Caco-2 (cell line): Measurements from ENCODE around the gene FGF6. TPM values are rescaled to one million over a fixed set of nuclear protein-coding genes. Genes with fewer than 3 reads are reported as not detected.

Source experiments
- BruUV-seq: library from RNA; stranded (reverse); fragments of 400-500 nt; replicated peaks from 2 replicates; lab custom pipeline; 2021; lab: Mats Ljungman, UMichigan
- CTCF ChIA-PET: fragments of 300-600 bp; sonication (Branson Sonifier 250); formaldehyde crosslinking; loops from one replicate; lab custom pipeline; 2022; ENCODE audit warnings: antibody characterized with exemption; lab: Charles Lee
- POLR2A ChIA-PET: fragments of 300-600 bp; sonication (Branson Sonifier 250); formaldehyde crosslinking; loops from one replicate; lab custom pipeline; 2022; ENCODE audit warnings: antibody characterized with exemption; lab: Charles Lee
- DNase-seq, 2 experiments: peaks; one replicate each; pipeline versions ENCODE4 v3.0.0 to v3.0.0-alpha.2; 2020 to 2022
- H3K27me3 ChIP-seq: replicated peaks from 2 replicates; pipeline ENCODE4 v1.6.0; 2011; ENCODE audit warnings: low read length; ENCODE audit not compliant: control insufficient read depth, insufficient read depth
- H3K36me3 ChIP-seq: 2 replicates; pipeline ENCODE4 v1.5.1; 2011; ENCODE audit warnings: low read length; ENCODE audit not compliant: control insufficient read depth, insufficient read depth
- H3K4me1 ChIP-seq: fragments of 250-450 bp; sonication (Bioruptor Pico); 2 replicates; pipeline ENCODE4 v1.5.1; 2020; ENCODE audit warnings: mild to moderate bottlenecking
- H3K4me3 ChIP-seq: 2 replicates; pipeline ENCODE4 v1.5.1; 2011; ENCODE audit warnings: low read depth, mild to moderate bottlenecking, control low read depth, low read length
- H3K9me3 ChIP-seq: fragments of 250-450 bp; sonication (Bioruptor Pico); 2 replicates; pipeline ENCODE4 v1.5.1; 2020; ENCODE audit warnings: mild to moderate bottlenecking, moderate library complexity
- H3K27ac Mint-ChIP-seq: one replicate; pipeline ENCODE4 v1.8.0; 2022; ENCODE audit warnings: mixed read lengths; ENCODE audit not compliant: unreplicated experiment
- H3K27me3 Mint-ChIP-seq: one replicate; pipeline ENCODE4 v1.8.0; 2022; ENCODE audit warnings: mixed read lengths; ENCODE audit not compliant: insufficient read depth, unreplicated experiment
- H3K36me3 Mint-ChIP-seq: one replicate; pipeline ENCODE4 v1.8.0; 2022; ENCODE audit warnings: mild to moderate bottlenecking, mixed read lengths; ENCODE audit not compliant: insufficient read depth, unreplicated experiment
- H3K4me1 Mint-ChIP-seq: one replicate; pipeline ENCODE4 v1.8.0; 2022; ENCODE audit warnings: low read depth, mixed read lengths; ENCODE audit not compliant: unreplicated experiment
- H3K4me3 Mint-ChIP-seq: one replicate; pipeline ENCODE4 v1.8.0; 2022; ENCODE audit warnings: mild to moderate bottlenecking, moderate library complexity, mixed read lengths; ENCODE audit not compliant: unreplicated experiment
- H3K9me3 Mint-ChIP-seq: one replicate; pipeline ENCODE4 v1.8.0; 2022; ENCODE audit warnings: mixed read lengths; ENCODE audit not compliant: unreplicated experiment
- CTCF ChIP-seq, 2 experiments: fragments of 200-600 bp in 1 of 2; IDR thresholded peaks; 1 replicate in 1 of 2; 2 replicates in 1 of 2; pipeline versions ENCODE4 v1.5.1 to v1.8.0; 2011 to 2022; ENCODE audit warnings: antibody characterized with exemption in 1 of 2, control low read depth in 1 of 2, inconsistent platforms in 1 of 2, low read depth in 1 of 2, low read length in 1 of 2, mild to moderate bottlenecking in 1 of 2, moderate library complexity in 1 of 2; ENCODE audit not compliant: insufficient read depth in 1 of 2, severe bottlenecking in 1 of 2, unreplicated experiment in 1 of 2
- intact Hi-C: fragments of 100-400 bp; cut with micrococcal nuclease; formaldehyde crosslinking; loops from one replicate; pipeline ENCODE4 v1.10.0; 2022; ENCODE audit not compliant: unreplicated experiment
- total RNA-seq: library from RNA; stranded (reverse); gene quantifications from 2 replicates; pipeline ENCODE4 v1.2.3, GENCODE V29; 2022

The FGF6 gene
- total RNA-seq, 1 experiment from 2014 or later, result not detected

GRCh38 chr12:4388032-4388431 lies 57.6 kb downstream of the FGF6 start:
- Mint-ChIP-seq H3K9me3 (no peaks in the 10 kb centered on the region), H3K4me1 (no peaks in the 10 kb centered on the region), H3K27ac (no peak overlapping the region), H3K36me3 (no peaks in the 10 kb centered on the region), H3K4me3 (no peak overlapping the region), H3K27me3 (peaks cover 25% of the 10 kb centered on the region)
- no peak for DNase-seq
- H3K36me3 ChIP-seq, result no peaks in the 10 kb centered on the region
- POLR2A ChIA-PET, result no interaction called here
- no peaks in the 10 kb centered on the region for H3K4me1 ChIP-seq
- H3K4me3 ChIP-seq, result no peak overlapping the region
- H3K9me3 ChIP-seq, result no peaks in the 10 kb centered on the region
- H3K27me3 ChIP-seq, result no peaks in the 10 kb centered on the region
- CTCF ChIA-PET, result interaction anchor here (0.6 kb wide), 1 partner anchor 144 kb away, joined by 3 read pairs; no protein-coding TSS in a partner anchor
- BruUV-seq, result no TSS peak
- intact Hi-C loops, result no loop called here
- TF ChIP-seq CTCF (IDR thresholded peaks at IDR 0.05; ENCODE audit: insufficient read depth in 1 of 2, low read depth in 1 of 2, low read length in 1 of 2, severe bottlenecking in 1 of 2, unreplicated experiment in 1 of 2), result no peak

- Histone ChIP-seq H3K4me1 (no peaks in the 10 kb centered on the region), H3K4me3 (no peak overlapping the region), H3K9me3 (no peaks in the 10 kb centered on the region), H3K36me3 (no peaks in the 10 kb centered on the region), H3K27me3 (no peaks in the 10 kb centered on the region)
- Mint-ChIP-seq H3K9me3 (no peaks in the 10 kb centered on the region), H3K4me3 (no peak overlapping the region), H3K36me3 (no peaks in the 10 kb centered on the region), H3K4me1 (no peaks in the 10 kb centered on the region), H3K27me3 (peaks cover 25% of the 10 kb centered on the region), H3K27ac (no peak overlapping the region)
- POLR2A ChIA-PET, result no interaction called here
- intact Hi-C loops, result no loop called here
- no peak for TF ChIP-seq CTCF (IDR thresholded peaks at IDR 0.05; ENCODE audit: insufficient read depth in 1 of 2, low read depth in 1 of 2, low read length in 1 of 2, severe bottlenecking in 1 of 2, unreplicated experiment in 1 of 2)
- no peak for DNase-seq
- no TSS peak for BruUV-seq
- CTCF ChIA-PET, result no interaction called here
Observed at GRCh38 chr12:4387607-4388006, 58.0 kb downstream of the FGF6 start.

- H3K36me3 ChIP-seq, result no peaks in the 10 kb centered on the region
- no peaks in the 10 kb centered on the region for H3K9me3 ChIP-seq
- Mint-ChIP-seq H3K4me1 (no peaks in the 10 kb centered on the region), H3K27ac (no peak overlapping the region), H3K27me3 (peaks cover 25% of the 10 kb centered on the region), H3K36me3 (no peaks in the 10 kb centered on the region), H3K9me3 (no peaks in the 10 kb centered on the region), H3K4me3 (no peak overlapping the region)
- no peak for DNase-seq
- no peak overlapping the region for H3K4me3 ChIP-seq
- ChIA-PET CTCF (no interaction called here), POLR2A (no interaction called here)
- no peak for TF ChIP-seq CTCF (IDR thresholded peaks at IDR 0.05; ENCODE audit: insufficient read depth in 1 of 2, low read depth in 1 of 2, low read length in 1 of 2, severe bottlenecking in 1 of 2, unreplicated experiment in 1 of 2)
- H3K27me3 ChIP-seq, result no peaks in the 10 kb centered on the region
- H3K4me1 ChIP-seq, result no peaks in the 10 kb centered on the region
- no TSS peak for BruUV-seq
- intact Hi-C loops, result no loop called here
Observed at GRCh38 chr12:4386801-4387200, 58.8 kb downstream of the FGF6 start.

Other genes starting within 250 kb of the FGF6 start
- 113 and 145 TPM in 2 replicates for gene CCND2, start 172.1 kb downstream of the FGF6 start, total RNA-seq
- gene TIGAR, start 124.6 kb downstream of the FGF6 start, total RNA-seq, result 36.7 and 42.7 TPM in 2 replicates
- gene FGF23, start 66.1 kb downstream of the FGF6 start, total RNA-seq, result 0.16 TPM in 1 of 2 replicates, not detected in the other
- 86.2 and 87.4 TPM in 2 replicates for gene RAD51AP1, start 93.1 kb upstream of the FGF6 start, total RNA-seq
- gene DYRK4, start 116.4 kb upstream of the FGF6 start, total RNA-seq, result 7.7 and 9.3 TPM in 2 replicates
- gene AKAP3, start 203.2 kb upstream of the FGF6 start, total RNA-seq, result 1.6 and 3.2 TPM in 2 replicates
- 263 and 300 TPM in 2 replicates for gene NDUFA9, start 203.3 kb upstream of the FGF6 start, total RNA-seq